Stimulated activated CD8-positive, alpha-beta memory T cell treated with anti-CD3 and anti-CD28 coated beads, Interleukin-7, amount 100 ng/mL, for 1 hour (primary cell): ENCODE data around the gene WNK2.
"Not testable (repeated sequence)": the region's sequence is repeated elsewhere in the genome, so short reads cannot be mapped to it uniquely, and the experiment has no call there.

ENCODE experiments used
- DNase-seq, 2 donors: peaks; one replicate each; pipeline ENCODE4 v3.0.0-alpha.2; 2020; ENCODE audit warnings: low read depth in 2 of 2

The WNK2 gene

DNA sequence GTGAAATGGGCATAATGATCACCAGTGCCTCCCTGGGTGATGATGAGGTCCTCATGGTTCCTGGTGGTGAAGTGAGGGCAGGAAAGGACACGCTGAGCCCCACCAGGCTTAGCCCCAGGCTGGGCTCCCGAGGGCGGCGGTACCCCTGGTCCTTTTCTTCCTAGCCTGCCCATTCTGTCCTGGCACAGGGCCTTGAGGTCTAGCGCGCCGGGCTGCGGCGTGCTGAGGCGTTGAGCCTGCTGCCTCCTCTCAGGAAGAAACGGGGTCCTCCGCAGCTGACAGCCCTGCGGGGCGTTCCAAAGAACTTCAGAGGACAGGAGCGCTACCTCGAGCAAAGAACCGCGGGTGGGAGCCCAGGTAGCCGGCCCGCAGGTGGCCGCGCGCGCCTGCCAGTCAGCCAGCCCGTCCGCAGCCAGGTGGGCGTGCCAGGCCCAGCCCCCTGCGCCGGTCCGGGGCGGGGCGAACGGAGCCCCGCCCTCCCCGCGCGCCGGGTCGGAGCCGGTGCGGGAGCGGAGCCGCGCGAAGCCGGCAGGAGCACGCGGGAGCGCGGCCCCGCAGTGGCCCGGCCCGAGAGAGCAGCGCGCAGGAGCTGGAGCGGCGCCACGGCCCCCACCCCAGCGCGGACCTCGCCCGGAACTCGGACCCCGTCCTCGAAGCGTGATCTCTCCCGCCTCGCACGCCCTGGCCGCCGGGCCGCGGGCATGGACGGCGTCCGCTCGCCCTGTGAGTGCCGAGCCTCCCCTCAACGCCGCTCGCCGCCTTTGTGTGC lies at the start of gene WNK2:
WNK2 (plus strand) TSS at position 477 of the 769 bp plus-strand sequence. CDS start 791 bp downstream, outside the sequence.
- no peak for DNase-seq

GRCh38 chr9:93134740-93135444 lies 49.0 kb upstream of the WNK2 start:
- DNase-seq: no peak

GRCh38 chr9:93136011-93136440 lies 47.9 kb upstream of the WNK2 start:
- no peak for DNase-seq

- no peak for DNase-seq
Observed at GRCh38 chr9:93137362-93137761, 46.6 kb upstream of the WNK2 start.

DNA sequence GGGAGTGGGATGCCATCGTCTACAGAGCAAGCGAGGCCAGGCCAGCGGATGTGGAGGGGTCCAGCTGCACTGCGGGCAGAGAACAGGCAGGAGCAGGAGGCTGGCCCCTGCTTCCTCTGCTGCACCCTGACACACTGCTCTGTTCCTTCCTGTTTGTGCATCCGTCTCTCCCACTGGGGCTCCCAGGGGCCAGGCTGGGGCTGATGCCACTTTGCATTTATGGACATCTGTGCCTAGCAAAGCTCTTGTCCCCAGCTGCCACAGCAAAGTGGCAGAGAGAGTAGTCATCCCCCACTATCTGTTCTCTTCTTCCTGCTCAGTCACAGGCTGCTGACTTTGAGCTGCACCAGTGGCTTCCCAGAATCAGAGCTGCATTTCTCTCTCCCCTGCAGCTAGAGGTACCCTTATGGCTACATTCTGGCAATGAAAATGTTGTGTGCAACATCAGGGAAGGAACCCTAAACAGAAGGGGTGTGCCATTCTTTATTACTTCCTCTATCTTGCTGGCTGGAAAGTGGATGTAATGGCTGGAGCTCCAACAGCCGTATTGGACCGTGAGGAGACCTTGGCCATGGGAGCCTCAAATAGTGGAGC lies 45.7 kb upstream of the WNK2 start:
- no peak for DNase-seq

DNA sequence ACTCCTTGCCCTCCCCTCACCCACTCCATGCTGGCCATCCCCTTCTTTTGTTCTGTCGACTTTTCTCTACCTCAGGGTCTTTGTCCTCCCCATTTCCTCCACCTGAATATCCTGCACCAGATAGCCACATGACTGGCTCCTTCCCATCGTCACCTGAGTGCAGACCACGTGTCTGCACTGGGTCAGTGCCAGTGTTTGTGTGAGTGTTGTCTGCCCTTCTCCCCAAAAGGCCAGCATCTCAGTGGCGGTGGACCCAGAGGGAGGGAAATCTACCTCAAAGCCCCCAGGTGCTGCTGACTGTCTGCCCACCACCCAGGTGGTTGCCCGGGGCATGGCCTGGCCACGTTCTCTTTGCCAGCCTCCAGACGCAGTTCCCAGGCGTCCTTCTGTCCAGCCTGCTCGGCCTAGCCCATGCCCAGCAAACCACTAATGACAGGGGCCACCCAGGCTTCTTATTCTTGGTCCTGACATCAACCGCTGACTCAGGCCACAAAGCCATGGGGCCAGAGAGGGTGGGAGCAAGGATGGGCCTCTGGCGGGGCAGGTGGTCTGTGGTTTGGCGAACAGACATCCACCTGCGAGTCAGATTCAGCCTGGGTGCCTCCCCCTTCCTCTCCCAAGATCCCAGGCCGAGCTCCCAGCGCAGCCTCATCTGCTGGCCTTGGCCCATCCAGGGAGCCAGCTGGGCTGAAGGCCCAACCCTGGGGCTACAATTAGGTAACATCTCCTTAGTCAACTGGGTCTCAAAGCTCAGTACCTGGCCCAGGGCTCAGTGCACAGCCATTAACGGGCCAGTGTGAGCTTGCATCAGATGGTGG lies 44.4 kb upstream of the WNK2 start:
- no peak for DNase-seq

- no peak for DNase-seq
Observed at GRCh38 chr9:93141771-93142483, 42.0 kb upstream of the WNK2 start.

GRCh38 chr9:93143830-93144530 lies 40.0 kb upstream of the WNK2 start:
- DNase-seq: no peak

DNA sequence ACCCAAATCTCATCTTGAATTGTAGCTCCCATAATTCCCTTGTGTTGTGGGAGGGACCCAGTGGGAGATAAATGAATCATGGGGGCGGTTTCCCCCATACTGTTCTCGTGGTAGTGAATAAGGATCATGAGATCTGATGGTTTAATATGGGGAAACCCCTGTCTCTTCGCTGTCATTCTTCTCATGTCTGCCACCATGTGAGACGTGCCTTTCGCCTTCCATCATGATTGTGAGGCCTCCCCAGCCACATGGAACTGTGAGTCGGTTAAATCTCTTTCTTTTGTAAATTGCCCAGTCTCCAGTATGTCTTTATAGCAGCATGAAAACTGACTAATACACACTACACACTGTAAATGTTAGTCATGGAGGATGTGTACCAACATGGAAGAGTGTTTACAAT lies 37.2 kb upstream of the WNK2 start:
- DNase-seq: not testable (repeated sequence)

DNA sequence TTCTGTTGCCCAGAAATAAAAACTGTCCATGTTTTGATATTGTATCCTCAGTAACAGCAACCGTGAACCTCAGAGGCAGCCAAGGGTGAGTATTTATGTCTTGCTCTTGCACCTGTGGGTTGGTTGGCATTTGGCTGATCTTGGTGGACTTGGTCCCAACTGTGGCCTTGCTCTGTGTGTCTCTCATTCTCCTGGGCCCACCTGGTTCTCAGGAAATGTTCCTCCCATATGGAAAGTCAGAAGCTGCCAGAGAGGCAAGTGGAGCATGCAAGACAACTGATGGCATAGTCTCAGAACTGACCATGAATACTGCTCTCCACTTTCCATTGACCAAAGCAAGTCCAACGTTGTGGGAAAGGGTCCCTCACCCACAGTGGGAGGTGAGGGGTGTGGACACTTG lies 36.3 kb upstream of the WNK2 start:
- DNase-seq: no peak

- no peak for DNase-seq
Observed at GRCh38 chr9:93148721-93149120, 35.2 kb upstream of the WNK2 start.

GRCh38 chr9:93149361-93149760 lies 34.6 kb upstream of the WNK2 start:
- DNase-seq: no peak

GRCh38 chr9:93151097-93151784 lies 32.7 kb upstream of the WNK2 start:
- no peak for DNase-seq

DNA sequence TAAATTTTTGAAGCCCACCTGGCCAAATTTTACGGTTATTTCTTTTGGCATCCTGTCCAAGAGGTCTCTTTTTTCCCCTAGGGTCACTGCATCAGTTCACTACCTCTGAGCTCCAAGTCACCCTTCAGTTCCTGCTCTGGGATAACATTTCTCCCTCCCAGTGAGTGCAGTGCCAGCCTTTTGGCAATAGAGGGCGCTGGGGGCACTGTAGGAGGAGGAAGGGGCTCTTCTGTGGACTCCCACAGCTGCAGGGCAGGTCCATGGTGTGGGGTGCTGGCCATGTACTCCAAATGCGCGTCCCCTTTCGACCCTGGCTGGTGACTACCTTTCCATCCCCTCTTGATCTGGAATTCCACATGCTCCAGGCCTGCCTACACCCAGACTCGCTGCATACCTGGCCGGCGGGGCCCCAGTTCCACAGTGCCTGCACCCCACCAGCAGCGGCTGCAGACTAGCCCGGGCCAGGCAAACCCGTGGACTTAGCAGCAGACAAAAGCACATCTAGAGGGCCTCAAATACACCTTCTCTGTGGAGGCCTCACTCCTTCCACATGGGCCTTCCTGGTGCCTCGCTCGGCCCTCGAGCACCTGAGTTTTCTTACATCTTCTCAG lies 29.5 kb upstream of the WNK2 start:
- DNase-seq: no peak

DNA sequence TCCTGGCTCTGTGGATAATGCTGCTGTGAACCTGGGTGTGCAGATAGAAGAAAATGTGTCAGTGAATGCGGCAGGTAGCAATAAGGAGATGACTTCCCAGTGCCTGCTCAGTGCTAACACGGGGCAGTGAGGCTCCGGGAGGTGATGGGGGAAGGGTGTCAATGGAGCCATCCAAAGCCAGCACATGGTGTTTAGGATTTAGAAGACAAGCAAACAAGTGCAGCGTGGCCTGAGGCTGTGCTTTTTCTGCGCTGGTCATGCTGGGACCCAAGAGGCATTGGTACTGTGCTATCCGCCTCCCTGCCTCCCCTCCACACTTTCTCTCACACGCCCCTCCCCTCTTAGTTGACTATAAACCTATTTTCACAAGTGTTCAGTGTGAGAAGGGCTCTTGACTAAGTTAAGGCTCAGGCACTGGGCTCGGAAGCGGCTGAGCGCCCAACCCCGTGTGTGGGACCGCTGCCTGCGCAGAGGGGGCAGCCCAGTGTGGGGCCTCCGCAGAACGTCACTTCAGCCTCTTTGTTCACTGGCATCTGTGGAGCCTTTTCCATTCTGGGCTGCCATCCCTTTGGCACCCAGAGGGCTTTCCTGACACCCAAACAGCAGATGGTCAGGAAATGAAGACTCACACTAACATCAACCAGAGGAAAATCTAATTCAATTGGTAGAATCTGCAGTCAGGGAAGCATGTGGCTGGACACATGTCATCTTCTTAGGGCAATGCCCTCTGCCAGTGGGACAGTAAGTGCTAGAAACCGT lies 28.0 kb upstream of the WNK2 start:
- DNase-seq: no peak

GRCh38 chr9:93156475-93157008 lies 27.4 kb upstream of the WNK2 start:
- DNase-seq: no peak

DNA sequence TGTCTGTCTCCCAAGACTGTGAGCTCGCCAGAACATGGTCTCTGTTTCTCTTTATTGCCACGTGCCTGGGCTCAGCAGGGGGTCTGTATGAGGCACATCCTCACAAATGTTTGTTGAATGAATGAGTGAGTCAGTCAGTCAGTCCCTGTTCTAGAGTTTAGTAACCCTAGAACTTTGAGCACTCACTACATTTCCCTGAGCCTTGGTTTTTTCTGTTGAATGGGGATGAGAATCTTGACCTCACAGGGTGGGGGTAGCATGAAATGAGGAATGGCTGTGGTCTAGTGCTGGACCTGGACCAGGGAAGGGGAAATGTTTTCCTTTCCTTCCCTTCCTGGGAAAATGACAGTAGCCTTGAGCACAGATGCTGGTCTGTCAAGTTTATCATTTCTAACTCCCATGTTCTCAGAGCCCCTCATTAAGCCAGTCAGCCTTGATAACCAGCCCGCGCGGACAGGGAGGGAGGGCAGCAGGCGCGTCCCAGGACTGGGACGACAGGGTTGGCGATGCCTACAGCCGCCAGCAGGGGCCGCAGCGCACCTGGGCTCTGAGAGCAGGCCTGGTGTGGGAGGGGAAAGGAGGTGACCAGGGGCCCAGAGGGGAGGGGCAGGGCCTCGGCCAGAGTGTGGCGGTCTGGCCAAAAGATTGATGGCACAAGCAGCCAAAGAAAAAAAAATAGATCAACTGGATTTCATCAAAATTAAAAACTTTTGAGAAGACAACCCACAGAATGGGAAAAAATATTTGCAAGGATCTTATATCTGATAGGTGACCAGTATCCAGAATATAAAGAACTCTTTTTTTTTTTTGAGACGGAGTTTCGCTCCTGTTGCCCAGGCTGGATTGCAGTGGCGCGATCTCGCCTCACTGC lies 24.1 kb upstream of the WNK2 start:
- peak; percentile 37 to 49 for DNase-seq
